HEK293 (cell line): Measurements from ENCODE around the gene HDAC7.
A peak's percentile ranks its signal among the peaks of the same experiment; 100 is the strongest.

Experiments
- BCL11A ChIP-seq: fragments of 450-650 bp; formaldehyde crosslinking; IDR thresholded peaks from 2 replicates; pipeline ENCODE4 v1.5.1; 2016; ENCODE audit warnings: low read depth, missing biosample characterization, missing genetic modification characterization
- KLF16 ChIP-seq: fragments of 450-650 bp; formaldehyde crosslinking; IDR thresholded peaks from 2 replicates; pipeline ENCODE4 v1.5.1; 2017; ENCODE audit warnings: missing biosample characterization, missing genetic modification characterization
- KLF9 ChIP-seq: fragments of 450-650 bp; formaldehyde crosslinking; IDR thresholded peaks from 2 replicates; pipeline ENCODE4 v1.5.1; 2016; ENCODE audit warnings: missing biosample characterization, missing genetic modification characterization, low read depth
- MEIS1 ChIP-seq: sonication (generic); formaldehyde crosslinking; IDR thresholded peaks from 2 replicates; pipeline ENCODE4 v1.8.1; 2022; ENCODE audit warnings: missing genetic modification reagents, mild to moderate bottlenecking, borderline replicate concordance
- MYNN ChIP-seq: fragments of 450-650 bp; formaldehyde crosslinking; IDR thresholded peaks from 2 replicates; pipeline ENCODE4 v1.5.1; 2016; ENCODE audit warnings: missing biosample characterization, missing genetic modification characterization, borderline replicate concordance
- OSR2 ChIP-seq: fragments of 450-650 bp; formaldehyde crosslinking; IDR thresholded peaks from 2 replicates; pipeline ENCODE4 v1.5.1; 2016; ENCODE audit warnings: missing biosample characterization, missing genetic modification characterization
- RBAK ChIP-seq: fragments of 450-650 bp; formaldehyde crosslinking; IDR thresholded peaks from 2 replicates; pipeline ENCODE4 v1.5.1; 2016; ENCODE audit warnings: missing biosample characterization, missing genetic modification characterization
- SCRT2 ChIP-seq: fragments of 450-650 bp; formaldehyde crosslinking; IDR thresholded peaks from 2 replicates; pipeline ENCODE4 v1.5.1; 2016; ENCODE audit warnings: missing biosample characterization, missing genetic modification characterization
- SP3 ChIP-seq: fragments of 450-650 bp; formaldehyde crosslinking; IDR thresholded peaks from 2 replicates; pipeline ENCODE4 v1.5.1; 2016; ENCODE audit warnings: missing biosample characterization, missing genetic modification characterization
- YY2 ChIP-seq: fragments of 450-650 bp; formaldehyde crosslinking; IDR thresholded peaks from 2 replicates; pipeline ENCODE4 v1.5.1; 2016; ENCODE audit warnings: missing biosample characterization, missing genetic modification characterization
- ZBTB49 ChIP-seq: fragments of 450-650 bp; formaldehyde crosslinking; IDR thresholded peaks from 2 replicates; pipeline ENCODE4 v1.5.1; 2016; ENCODE audit warnings: missing biosample characterization, missing genetic modification characterization, low read depth
- ZBTB8A ChIP-seq: fragments of 450-650 bp; formaldehyde crosslinking; IDR thresholded peaks from 2 replicates; pipeline ENCODE4 v1.5.1; 2016; ENCODE audit warnings: missing biosample characterization, missing genetic modification characterization
- ZFHX2 ChIP-seq: fragments of 450-650 bp; formaldehyde crosslinking; conservative IDR thresholded peaks from 2 replicates; pipeline ENCODE4 v1.5.1; 2016; ENCODE audit warnings: missing biosample characterization, missing genetic modification characterization
- ZNF157 ChIP-seq: fragments of 450-650 bp; formaldehyde crosslinking; IDR thresholded peaks from 2 replicates; pipeline ENCODE4 v1.5.1; 2016; ENCODE audit warnings: missing biosample characterization, missing genetic modification characterization
- ZNF19 ChIP-seq: fragments of 450-650 bp; formaldehyde crosslinking; IDR thresholded peaks from 2 replicates; pipeline ENCODE4; 2016; ENCODE audit warnings: missing biosample characterization, missing genetic modification characterization, low read depth
- ZNF26 ChIP-seq: fragments of 450-650 bp; formaldehyde crosslinking; IDR thresholded peaks from 2 replicates; pipeline ENCODE4 v1.5.1; 2016; ENCODE audit warnings: missing biosample characterization, missing genetic modification characterization
- ZNF266 ChIP-seq: fragments of 450-650 bp; formaldehyde crosslinking; IDR thresholded peaks from 2 replicates; pipeline ENCODE4 v1.5.1; 2016; ENCODE audit warnings: missing biosample characterization, missing genetic modification characterization, low read depth
- ZNF302 ChIP-seq: fragments of 450-650 bp; formaldehyde crosslinking; IDR thresholded peaks from 2 replicates; pipeline ENCODE4 v1.5.1; 2016; ENCODE audit warnings: missing biosample characterization, missing genetic modification characterization, low read depth
- ZNF311 ChIP-seq: fragments of 450-650 bp; formaldehyde crosslinking; IDR thresholded peaks from 2 replicates; pipeline ENCODE4 v1.5.1; 2017; ENCODE audit warnings: missing biosample characterization, missing genetic modification characterization, borderline replicate concordance
- ZNF324 ChIP-seq: fragments of 450-650 bp; formaldehyde crosslinking; IDR thresholded peaks from 2 replicates; pipeline ENCODE4 v1.5.1; 2016; ENCODE audit warnings: missing biosample characterization, missing genetic modification characterization
- ZNF335 ChIP-seq: fragments of 450-650 bp; formaldehyde crosslinking; conservative IDR thresholded peaks from 2 replicates; pipeline ENCODE4 v1.5.1; 2016; ENCODE audit warnings: missing biosample characterization, missing genetic modification characterization
- ZNF354C ChIP-seq: fragments of 450-650 bp; formaldehyde crosslinking; IDR thresholded peaks from 2 replicates; pipeline ENCODE4 v1.5.1; 2016; ENCODE audit warnings: missing biosample characterization, missing genetic modification characterization, low read depth, borderline replicate concordance
- ZNF416 ChIP-seq: fragments of 450-650 bp; formaldehyde crosslinking; IDR thresholded peaks from 2 replicates; pipeline ENCODE4 v1.5.1; 2016; ENCODE audit warnings: missing biosample characterization, missing genetic modification characterization
- ZNF501 ChIP-seq: fragments of 450-650 bp; formaldehyde crosslinking; IDR thresholded peaks from 2 replicates; pipeline ENCODE4 v1.5.1; 2016; ENCODE audit warnings: missing biosample characterization, missing genetic modification characterization
- ZNF514 ChIP-seq: fragments of 450-650 bp; formaldehyde crosslinking; IDR thresholded peaks from 2 replicates; pipeline ENCODE4 v1.5.1; 2016; ENCODE audit warnings: missing biosample characterization, missing genetic modification characterization
- ZNF549 ChIP-seq: fragments of 450-650 bp; IDR thresholded peaks from 2 replicates; pipeline ENCODE4 v1.5.1; 2018; ENCODE audit warnings: missing biosample characterization, missing genetic modification characterization, mild to moderate bottlenecking, inconsistent platforms, moderate library complexity
- ZNF571 ChIP-seq: fragments of 450-650 bp; formaldehyde crosslinking; IDR thresholded peaks from 2 replicates; pipeline ENCODE4 v1.5.0; 2017; ENCODE audit warnings: missing biosample characterization, missing genetic modification characterization
- ZSCAN16 ChIP-seq: fragments of 450-650 bp; formaldehyde crosslinking; IDR thresholded peaks from 2 replicates; pipeline ENCODE4 v1.5.1; 2016; ENCODE audit warnings: missing biosample characterization, missing genetic modification characterization
- TF ChIP-seq, protein P1 (sequence below): fragments of 450-650 bp; formaldehyde crosslinking; IDR thresholded peaks from 2 replicates; pipeline ENCODE4 v1.5.1; 2016; ENCODE audit warnings: missing biosample characterization, missing genetic modification characterization
- TF ChIP-seq, protein P2 (sequence below): fragments of 450-650 bp; formaldehyde crosslinking; IDR thresholded peaks from 2 replicates; pipeline ENCODE4 v1.5.1; 2016; ENCODE audit warnings: missing biosample characterization, missing genetic modification characterization
- TF ChIP-seq, protein P3 (sequence below): fragments of 450-650 bp; formaldehyde crosslinking; IDR thresholded peaks from 2 replicates; pipeline ENCODE4 v1.5.1; 2016; ENCODE audit warnings: missing biosample characterization, missing genetic modification characterization

The HDAC7 gene

DNA sequence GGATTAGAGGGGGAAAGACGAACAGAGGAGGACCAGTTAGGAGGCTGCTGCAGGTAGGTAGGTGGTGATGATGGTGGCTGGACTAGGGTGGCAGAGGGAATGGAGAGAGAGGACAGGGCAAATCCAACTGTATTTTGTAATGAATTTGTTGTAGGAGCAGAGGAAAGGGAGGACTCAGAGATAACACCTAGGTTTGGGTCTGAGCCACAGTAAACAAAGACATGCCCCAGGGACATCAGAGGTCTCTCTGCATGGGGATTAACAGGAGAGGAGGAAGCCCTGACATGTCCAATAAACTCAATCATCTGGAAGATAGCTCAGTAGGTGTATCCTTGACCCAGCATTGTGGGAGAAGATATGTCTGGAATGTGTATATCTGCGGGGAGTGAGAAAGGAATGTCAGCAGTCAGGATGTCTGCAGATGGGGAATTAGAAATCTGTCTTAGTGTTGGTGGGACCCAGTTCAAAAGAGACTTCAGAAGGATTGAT, 51.3 kb downstream of the HDAC7 start (continued):
- TF ChIP-seq, protein P1, sequence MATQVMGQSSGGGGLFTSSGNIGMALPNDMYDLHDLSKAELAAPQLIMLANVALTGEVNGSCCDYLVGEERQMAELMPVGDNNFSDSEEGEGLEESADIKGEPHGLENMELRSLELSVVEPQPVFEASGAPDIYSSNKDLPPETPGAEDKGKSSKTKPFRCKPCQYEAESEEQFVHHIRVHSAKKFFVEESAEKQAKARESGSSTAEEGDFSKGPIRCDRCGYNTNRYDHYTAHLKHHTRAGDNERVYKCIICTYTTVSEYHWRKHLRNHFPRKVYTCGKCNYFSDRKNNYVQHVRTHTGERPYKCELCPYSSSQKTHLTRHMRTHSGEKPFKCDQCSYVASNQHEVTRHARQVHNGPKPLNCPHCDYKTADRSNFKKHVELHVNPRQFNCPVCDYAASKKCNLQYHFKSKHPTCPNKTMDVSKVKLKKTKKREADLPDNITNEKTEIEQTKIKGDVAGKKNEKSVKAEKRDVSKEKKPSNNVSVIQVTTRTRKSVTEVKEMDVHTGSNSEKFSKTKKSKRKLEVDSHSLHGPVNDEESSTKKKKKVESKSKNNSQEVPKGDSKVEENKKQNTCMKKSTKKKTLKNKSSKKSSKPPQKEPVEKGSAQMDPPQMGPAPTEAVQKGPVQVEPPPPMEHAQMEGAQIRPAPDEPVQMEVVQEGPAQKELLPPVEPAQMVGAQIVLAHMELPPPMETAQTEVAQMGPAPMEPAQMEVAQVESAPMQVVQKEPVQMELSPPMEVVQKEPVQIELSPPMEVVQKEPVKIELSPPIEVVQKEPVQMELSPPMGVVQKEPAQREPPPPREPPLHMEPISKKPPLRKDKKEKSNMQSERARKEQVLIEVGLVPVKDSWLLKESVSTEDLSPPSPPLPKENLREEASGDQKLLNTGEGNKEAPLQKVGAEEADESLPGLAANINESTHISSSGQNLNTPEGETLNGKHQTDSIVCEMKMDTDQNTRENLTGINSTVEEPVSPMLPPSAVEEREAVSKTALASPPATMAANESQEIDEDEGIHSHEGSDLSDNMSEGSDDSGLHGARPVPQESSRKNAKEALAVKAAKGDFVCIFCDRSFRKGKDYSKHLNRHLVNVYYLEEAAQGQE (tag by site-specific recombination), result no peak
- TF ChIP-seq OSR2 (tag by site-specific recombination) (peak; percentile 93), BCL11A (tag by site-specific recombination) (no peak), ZNF266 (tag by site-specific recombination) (no peak), MYNN (tag by site-specific recombination) (no peak), SP3 (tag by site-specific recombination) (0 out of 2 replicates have a peak, but pooled peaks have one; percentile 34), RBAK (tag by site-specific recombination) (no peak), ZNF514 (tag by site-specific recombination) (no peak), YY2 (tag by site-specific recombination) (no peak; the same call in 1 of the 2 replicates), MEIS1 (no peak), ZNF571 (tag by site-specific recombination) (no peak), ZBTB8A (no peak), ZNF549 (no peak), ZNF19 (no peak), ZFHX2 (tag by site-specific recombination) (peak; percentile 73), SCRT2 (tag by site-specific recombination) (no peak), ZNF302 (tag by site-specific recombination) (no peak), ZNF157 (tag by site-specific recombination) (no peak), ZBTB49 (tag by site-specific recombination) (no peak), ZNF354C (no peak), ZNF335 (no peak), ZNF26 (tag by site-specific recombination) (no peak), ZSCAN16 (peak; percentile 37; the same call in 1 of the 2 replicates), KLF9 (tag by site-specific recombination) (no peak), KLF16 (tag by site-specific recombination) (peak; percentile 50; the same call in 1 of the 2 replicates), ZNF416 (tag by site-specific recombination) (no peak), ZNF311 (tag by site-specific recombination) (no peak), ZNF324 (tag by site-specific recombination) (no peak), ZNF501 (tag by site-specific recombination) (0 out of 2 replicates have a peak, but pooled peaks have one; percentile 35)
- TF ChIP-seq, protein P2, sequence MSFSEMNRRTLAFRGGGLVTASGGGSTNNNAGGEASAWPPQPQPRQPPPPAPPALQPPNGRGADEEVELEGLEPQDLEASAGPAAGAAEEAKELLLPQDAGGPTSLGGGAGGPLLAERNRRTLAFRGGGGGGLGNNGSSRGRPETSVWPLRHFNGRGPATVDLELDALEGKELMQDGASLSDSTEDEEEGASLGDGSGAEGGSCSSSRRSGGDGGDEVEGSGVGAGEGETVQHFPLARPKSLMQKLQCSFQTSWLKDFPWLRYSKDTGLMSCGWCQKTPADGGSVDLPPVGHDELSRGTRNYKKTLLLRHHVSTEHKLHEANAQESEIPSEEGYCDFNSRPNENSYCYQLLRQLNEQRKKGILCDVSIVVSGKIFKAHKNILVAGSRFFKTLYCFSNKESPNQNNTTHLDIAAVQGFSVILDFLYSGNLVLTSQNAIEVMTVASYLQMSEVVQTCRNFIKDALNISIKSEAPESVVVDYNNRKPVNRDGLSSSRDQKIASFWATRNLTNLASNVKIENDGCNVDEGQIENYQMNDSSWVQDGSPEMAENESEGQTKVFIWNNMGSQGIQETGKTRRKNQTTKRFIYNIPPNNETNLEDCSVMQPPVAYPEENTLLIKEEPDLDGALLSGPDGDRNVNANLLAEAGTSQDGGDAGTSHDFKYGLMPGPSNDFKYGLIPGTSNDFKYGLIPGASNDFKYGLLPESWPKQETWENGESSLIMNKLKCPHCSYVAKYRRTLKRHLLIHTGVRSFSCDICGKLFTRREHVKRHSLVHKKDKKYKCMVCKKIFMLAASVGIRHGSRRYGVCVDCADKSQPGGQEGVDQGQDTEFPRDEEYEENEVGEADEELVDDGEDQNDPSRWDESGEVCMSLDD, result no peak
- TF ChIP-seq, protein P3, sequence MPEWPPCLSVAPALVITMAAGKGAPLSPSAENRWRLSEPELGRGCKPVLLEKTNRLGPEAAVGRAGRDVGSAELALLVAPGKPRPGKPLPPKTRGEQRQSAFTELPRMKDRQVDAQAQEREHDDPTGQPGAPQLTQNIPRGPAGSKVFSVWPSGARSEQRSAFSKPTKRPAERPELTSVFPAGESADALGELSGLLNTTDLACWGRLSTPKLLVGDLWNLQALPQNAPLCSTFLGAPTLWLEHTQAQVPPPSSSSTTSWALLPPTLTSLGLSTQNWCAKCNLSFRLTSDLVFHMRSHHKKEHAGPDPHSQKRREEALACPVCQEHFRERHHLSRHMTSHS (tag by site-specific recombination), result no peak
